Endothelial cell of umbilical vein (primary cell): ENCODE results near the gene RNF121. TPM values are rescaled to one million over a fixed set of nuclear protein-coding genes. Genes with fewer than 3 reads are reported as not detected.

Source experiments
- BruUV-seq: library from RNA; stranded (reverse); fragments of 400-500 nt; replicated peaks from 2 replicates; lab custom pipeline; 2021; lab: Mats Ljungman, UMichigan
- CTCF ChIA-PET: fragments of 300-600, 350-600 bp; sonication (Branson Sonifier 250); formaldehyde crosslinking; loops from one replicate; lab custom pipeline; 2021; ENCODE audit warnings: antibody characterized with exemption, inconsistent platforms; lab: Charles Lee
- POLR2A ChIA-PET: fragments of 300-600, 350-600 bp; sonication (Branson Sonifier 250); formaldehyde crosslinking; loops from one replicate; lab custom pipeline; 2021; ENCODE audit warnings: antibody characterized with exemption, inconsistent platforms; lab: Charles Lee
- DNase-seq: peaks from one replicate; pipeline ENCODE4 v3.0.0-alpha.2; 2011; ENCODE audit warnings: low read depth, low spot score
- FAIRE-seq: peaks from 2 replicates; lab custom pipeline; 2011; peaks lifted over from hg19 to GRCh38; lab: Jason Lieb, UNC
- H2AFZ ChIP-seq: 2 replicates; pipeline ENCODE4 v1.6.0; 2012; ENCODE audit warnings: low read depth, low read length, control low read depth, inconsistent platforms
- H3K27ac ChIP-seq: 2 replicates; pipeline ENCODE4 v1.5.1; 2011; ENCODE audit warnings: low read depth, mild to moderate bottlenecking, control low read depth, low read length, moderate library complexity; ENCODE audit not compliant: insufficient read depth
- H3K27me3 ChIP-seq, 2 experiments: 2 replicates each; pipeline versions ENCODE4 v1.6.0 to v1.6.1; 2011; ENCODE audit warnings: low read length in 2 of 2, mixed read lengths in 1 of 2; ENCODE audit not compliant: control insufficient read depth in 2 of 2, insufficient read depth in 2 of 2
- H3K36me3 ChIP-seq, 2 experiments: 2 replicates in 1 of 2; 3 replicates in 1 of 2; pipeline ENCODE4 v1.5.1; 2011; ENCODE audit warnings: low read length in 2 of 2, mild to moderate bottlenecking in 1 of 2, moderate library complexity in 1 of 2; ENCODE audit not compliant: control insufficient read depth in 2 of 2, insufficient read depth in 2 of 2; ENCODE audit errors: extremely low read depth in 1 of 2
- H3K4me1 ChIP-seq: 3 replicates; pipeline ENCODE4 v1.5.1; 2011; ENCODE audit warnings: mild to moderate bottlenecking, low read length; ENCODE audit not compliant: control insufficient read depth, insufficient read depth; ENCODE audit errors: extremely low read depth
- H3K4me2 ChIP-seq: 2 replicates; pipeline ENCODE4 v1.6.1; 2011; ENCODE audit warnings: low read length, control low read depth, mixed read lengths; ENCODE audit not compliant: insufficient read depth
- H3K4me3 ChIP-seq, 3 experiments: fragments of 200-600 bp in 1 of 3; sonication (generic), shearing (Covaris generic) in 1 of 3; replicated peaks in 1 of 3; 2 replicates each; pipeline ENCODE4 v1.5.1; 2011 to 2016; ENCODE audit warnings: control low read depth in 3 of 3, low read length in 3 of 3, mild to moderate bottlenecking in 2 of 3, inconsistent platforms in 1 of 3, low read depth in 1 of 3, moderate library complexity in 1 of 3; ENCODE audit not compliant: insufficient read depth in 1 of 3
- H3K79me2 ChIP-seq: 2 replicates; pipeline ENCODE4 v1.6.0; 2012; ENCODE audit warnings: low read length, inconsistent platforms; ENCODE audit not compliant: control insufficient read depth, insufficient read depth
- H3K9ac ChIP-seq: replicated peaks from 2 replicates; pipeline ENCODE3; 2011; ENCODE audit warnings: low read length, control low read depth; ENCODE audit not compliant: insufficient read depth; ENCODE audit errors: extremely low read depth
- H3K9me1 ChIP-seq: replicated peaks from 3 replicates; pipeline ENCODE4 v1.6.0; 2011; ENCODE audit warnings: mild to moderate bottlenecking, low read length; ENCODE audit not compliant: control insufficient read depth, insufficient read depth; ENCODE audit errors: extremely low read depth
- H3K9me3 ChIP-seq: replicated peaks from 2 replicates; pipeline ENCODE4 v1.5.1; 2012; ENCODE audit warnings: low read length, inconsistent platforms; ENCODE audit not compliant: control insufficient read depth, insufficient read depth
- H4K20me1 ChIP-seq: replicated peaks from 2 replicates; pipeline ENCODE3; 2011; ENCODE audit warnings: mild to moderate bottlenecking, low read length; ENCODE audit not compliant: control insufficient read depth, insufficient read depth; ENCODE audit errors: extremely low read depth
- EZH2 ChIP-seq: IDR thresholded peaks from 2 replicates; pipeline ENCODE4 v1.6.1; 2012; ENCODE audit warnings: borderline replicate concordance, low read depth, mild to moderate bottlenecking, moderate library complexity, low read length, inconsistent platforms; ENCODE audit not compliant: severe bottlenecking
- FOS ChIP-seq: IDR thresholded peaks from 2 replicates; pipeline ENCODE4 v1.6.1; 2011; ENCODE audit warnings: mild to moderate bottlenecking, low read length, moderate library complexity, borderline replicate concordance; ENCODE audit not compliant: insufficient read depth
- GATA2 ChIP-seq: IDR thresholded peaks from 2 replicates; pipeline ENCODE4 v1.7.0; 2011; ENCODE audit warnings: low read depth, mild to moderate bottlenecking, moderate library complexity, mixed read lengths, low read length; ENCODE audit not compliant: insufficient read length, insufficient read depth
- JUN ChIP-seq: IDR thresholded peaks from 2 replicates; pipeline ENCODE4 v1.6.1; 2011; ENCODE audit warnings: borderline replicate concordance, low read depth; ENCODE audit not compliant: insufficient read length, insufficient read depth
- MYC ChIP-seq: IDR thresholded peaks from one replicate; pipeline ENCODE4 v1.6.1; 2011; ENCODE audit warnings: mild to moderate bottlenecking, low read depth, low read length
- POLR2A ChIP-seq: IDR thresholded peaks from 2 replicates; pipeline ENCODE4 v1.6.1; 2012; ENCODE audit warnings: low read depth, mild to moderate bottlenecking, control low read depth, low read length
- POLR2AphosphoS5 ChIP-seq: IDR thresholded peaks from 2 replicates; pipeline ENCODE4 v1.6.1; 2012; ENCODE audit warnings: low read depth, mild to moderate bottlenecking, control low read depth, low read length, moderate library complexity; ENCODE audit not compliant: insufficient read depth
- dilution Hi-C: fragments of 300-500 bp; cut with MboI; formaldehyde crosslinking; loops from one replicate; pipeline ENCODE4 v1.15.0; 2019; ENCODE audit warnings: low sequenced_read_pairs; ENCODE audit not compliant: extremely low pct_ligation_motif_present
- intact Hi-C: fragments of 100-400 bp; cut with micrococcal nuclease; formaldehyde crosslinking; loops from one replicate; pipeline ENCODE4 v1.10.0; 2022
- polyA plus RNA-seq, 4 experiments: library from polyadenylated mRNA; depleted of rRNA in 3 of 4; stranded (reverse) in 3 of 4; unstranded in 1 of 4; fragments of >200 nt; gene quantifications; 2 replicates each; pipeline versions ENCODE4 v1.2.1 to v1.2.3, GENCODE V29; 2011 to 2012; ENCODE audit warnings: missing spikeins in 1 of 4
- total RNA-seq: library from RNA; stranded (reverse); gene quantifications from 2 replicates; pipeline ENCODE4 v1.2.3, GENCODE V29; 2021
- TF ChIP-seq, protein P1 (sequence below), 2 donors: IDR thresholded peaks; 1 replicate in 1 of 2; 2 replicates in 1 of 2; pipeline ENCODE4 v1.5.1; 2011; ENCODE audit warnings: low read length in 2 of 2, mild to moderate bottlenecking in 2 of 2, moderate library complexity in 2 of 2, control low read depth in 1 of 2, inconsistent platforms in 1 of 2, low read depth in 1 of 2; ENCODE audit not compliant: insufficient read depth in 1 of 2; ENCODE audit errors: extremely low read depth in 1 of 2
- TF ChIP-seq, protein P2 (sequence below): IDR thresholded peaks from 2 replicates; pipeline ENCODE4 v1.6.1; 2011; ENCODE audit not compliant: insufficient read depth, insufficient read length

The RNF121 gene
- total and polyA plus RNA-seq, 2 donors (not counting 3 experiments of a cell fraction or from before 2014, with no cell fraction given), result 61.4 to 99.9 TPM

DNA sequence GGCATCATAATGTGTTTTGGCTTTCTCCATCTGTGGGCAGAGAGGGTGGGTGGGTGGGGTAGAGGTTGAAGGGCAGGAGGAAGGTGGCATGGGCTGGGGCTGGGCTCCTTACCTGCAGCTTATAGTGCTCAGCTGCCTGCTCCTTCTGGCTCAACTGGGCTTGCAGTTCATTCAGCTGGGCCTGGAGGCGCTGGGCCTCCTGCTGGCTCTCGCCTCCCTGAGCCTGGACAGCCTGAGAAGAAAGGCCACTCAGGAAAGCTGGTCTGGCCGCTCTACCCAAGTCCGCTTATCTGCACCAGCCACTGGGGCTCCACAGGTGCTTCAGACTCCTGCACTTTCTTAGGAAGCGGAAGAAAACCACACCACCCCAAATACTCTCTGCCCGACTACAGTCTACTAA, 80.3 kb downstream of the RNF121 start:
- intact Hi-C loops, result no loop called here
- POLR2A ChIA-PET, result no interaction called here
- BruUV-seq, result no TSS peak

DNA sequence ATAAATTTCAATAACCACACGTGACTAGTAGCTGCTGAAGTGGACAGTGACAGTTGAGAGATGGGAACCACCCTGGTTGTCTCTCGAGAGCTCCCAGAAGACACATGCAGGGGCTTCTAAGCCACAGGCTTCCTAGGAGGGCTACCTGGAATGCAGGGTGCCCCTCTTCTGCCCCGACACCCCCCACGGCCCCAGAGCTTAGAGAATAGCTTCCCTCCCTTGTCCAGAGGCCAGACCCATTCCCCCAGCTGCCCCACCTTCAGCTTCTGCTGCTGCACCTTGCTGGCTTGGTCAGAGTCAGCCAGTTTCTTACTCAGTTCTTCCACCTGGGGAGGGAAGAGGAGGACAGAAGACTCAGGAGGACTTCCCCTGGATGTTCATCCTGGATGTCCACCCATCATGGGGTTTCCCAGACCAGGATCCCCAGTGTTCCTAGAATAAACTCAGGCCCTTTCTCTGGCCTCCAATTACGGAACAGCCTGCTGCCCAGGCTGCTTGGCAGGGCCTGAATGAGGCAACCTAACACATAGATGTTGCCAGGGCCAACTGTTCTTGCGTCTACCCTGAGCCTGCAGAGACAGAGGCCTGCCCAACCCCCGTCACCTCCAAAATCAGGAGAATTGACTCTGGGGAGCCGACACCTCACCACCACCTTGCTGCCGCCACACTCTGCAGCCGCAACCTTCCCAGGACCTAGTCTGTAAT, 81.8 kb downstream of the RNF121 start:
- Histone ChIP-seq H3K9me3 (no peaks in the 10 kb centered on the region), H3K27me3 (no peaks in the 10 kb centered on the region), H3K9me1 (no peaks in the 10 kb centered on the region), H3K9ac (no peak overlapping the region), H3K4me1 (no peaks in the 10 kb centered on the region), H3K79me2 (no peaks in the 10 kb centered on the region), H3K4me2 (no peak overlapping the region), H3K36me3 (peaks cover 22 to 86% of the 10 kb centered on the region in 2 experiments), H3K4me3 (no peak overlapping the region), H4K20me1 (no peaks in the 10 kb centered on the region), H2AFZ (no peak overlapping the region), H3K27ac (no peak overlapping the region)
- DNase-seq (no peak), FAIRE-seq (no peak)
- intact Hi-C loops (no loop called here), dilution Hi-C loops (no loop called here)
- CTCF ChIA-PET, result interaction anchor here (3.5 kb wide), 1 partner anchor 14 kb away, joined by 13 read pairs; no protein-coding TSS in a partner anchor
- no TSS peak for BruUV-seq
- TF ChIP-seq POLR2AphosphoS5, result no peak
- no peak for TF ChIP-seq FOS
- TF ChIP-seq GATA2, result no peak
- TF ChIP-seq, protein P1, sequence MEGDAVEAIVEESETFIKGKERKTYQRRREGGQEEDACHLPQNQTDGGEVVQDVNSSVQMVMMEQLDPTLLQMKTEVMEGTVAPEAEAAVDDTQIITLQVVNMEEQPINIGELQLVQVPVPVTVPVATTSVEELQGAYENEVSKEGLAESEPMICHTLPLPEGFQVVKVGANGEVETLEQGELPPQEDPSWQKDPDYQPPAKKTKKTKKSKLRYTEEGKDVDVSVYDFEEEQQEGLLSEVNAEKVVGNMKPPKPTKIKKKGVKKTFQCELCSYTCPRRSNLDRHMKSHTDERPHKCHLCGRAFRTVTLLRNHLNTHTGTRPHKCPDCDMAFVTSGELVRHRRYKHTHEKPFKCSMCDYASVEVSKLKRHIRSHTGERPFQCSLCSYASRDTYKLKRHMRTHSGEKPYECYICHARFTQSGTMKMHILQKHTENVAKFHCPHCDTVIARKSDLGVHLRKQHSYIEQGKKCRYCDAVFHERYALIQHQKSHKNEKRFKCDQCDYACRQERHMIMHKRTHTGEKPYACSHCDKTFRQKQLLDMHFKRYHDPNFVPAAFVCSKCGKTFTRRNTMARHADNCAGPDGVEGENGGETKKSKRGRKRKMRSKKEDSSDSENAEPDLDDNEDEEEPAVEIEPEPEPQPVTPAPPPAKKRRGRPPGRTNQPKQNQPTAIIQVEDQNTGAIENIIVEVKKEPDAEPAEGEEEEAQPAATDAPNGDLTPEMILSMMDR (IDR thresholded peaks at IDR 0.05; ENCODE audit: extremely low read depth in 1 of 2, insufficient read depth in 1 of 2, low read depth in 1 of 2, low read length in 2 of 2), result no peak
- no peak for TF ChIP-seq EZH2
- TF ChIP-seq, protein P2, sequence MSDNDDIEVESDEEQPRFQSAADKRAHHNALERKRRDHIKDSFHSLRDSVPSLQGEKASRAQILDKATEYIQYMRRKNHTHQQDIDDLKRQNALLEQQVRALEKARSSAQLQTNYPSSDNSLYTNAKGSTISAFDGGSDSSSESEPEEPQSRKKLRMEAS, result no peak
- TF ChIP-seq POLR2A, result no peak
- TF ChIP-seq MYC, result no peak
- no peak for TF ChIP-seq JUN
- POLR2A ChIA-PET, result no interaction called here

More for the DNA sequence above, 80.3 kb downstream of the RNF121 start:
- H3K9ac ChIP-seq, result no peak overlapping the region
- H3K4me2 ChIP-seq, result no peak overlapping the region
- FAIRE-seq, result no peak
- H3K27ac ChIP-seq, result no peak overlapping the region
- H3K79me2 ChIP-seq, result no peaks in the 10 kb centered on the region
- H3K4me3 ChIP-seq, result no peak overlapping the region
- no peaks in the 10 kb centered on the region for H3K27me3 ChIP-seq
- no peaks in the 10 kb centered on the region for H3K9me3 ChIP-seq
- H3K36me3 ChIP-seq, result peaks cover 23 to 84% of the 10 kb centered on the region in 2 experiments
- DNase-seq, result no peak
- H3K4me1 ChIP-seq, result peaks cover 7% of the 10 kb centered on the region
- dilution Hi-C loops, result no loop called here
- CTCF ChIA-PET, result interaction anchor here (1.0 to 3.5 kb wide), 3 partner anchors 16 to 98 kb away, joined by 3 to 13 read pairs (median 6); no protein-coding TSS in a partner anchor
- H4K20me1 ChIP-seq, result no peaks in the 10 kb centered on the region
- H3K9me1 ChIP-seq, result no peaks in the 10 kb centered on the region
- H2AFZ ChIP-seq, result no peak overlapping the region
- peak; percentile 13 for TF ChIP-seq POLR2AphosphoS5
- TF ChIP-seq, protein P2, result no peak
